HUES6 (cell line): Measurements from ENCODE around the gene TENM3.

Experiments
- H3K27ac ChIP-seq: 2 replicates; pipeline ENCODE4 v1.7.0; 2013; ENCODE audit warnings: low read depth, mild to moderate bottlenecking, low read length, inconsistent platforms
- H3K27me3 ChIP-seq: 2 replicates; pipeline ENCODE4 v1.6.1; 2013; ENCODE audit warnings: low read length; ENCODE audit not compliant: control insufficient read depth, insufficient read depth
- H3K36me3 ChIP-seq: 2 replicates; pipeline ENCODE4 v1.6.1; 2013; ENCODE audit warnings: low read length; ENCODE audit not compliant: control insufficient read depth, insufficient read depth
- H3K4me1 ChIP-seq: 2 replicates; pipeline ENCODE4 v1.6.1; 2013; ENCODE audit warnings: low read length; ENCODE audit not compliant: control insufficient read depth, insufficient read depth
- H3K4me3 ChIP-seq: 2 replicates; pipeline ENCODE4 v1.5.1; 2013; ENCODE audit warnings: low read depth, low read length
- H3K9ac ChIP-seq: one replicate; pipeline ENCODE4 v1.6.1; 2013; ENCODE audit warnings: mild to moderate bottlenecking, low read length
- H3K9me3 ChIP-seq: 2 replicates; pipeline ENCODE4 v1.6.1; 2013; ENCODE audit warnings: low read depth, low read length; ENCODE audit not compliant: control insufficient read depth, insufficient read depth

The TENM3 gene

GRCh38 chr4:182655340-182655739, 412.1 kb downstream of the TENM3 start:
- no peaks in the 10 kb centered on the region for H3K4me1 ChIP-seq
- H3K9ac ChIP-seq, result no peak overlapping the region
- no peaks in the 10 kb centered on the region for H3K9me3 ChIP-seq
- no peaks in the 10 kb centered on the region for H3K36me3 ChIP-seq
- H3K27me3 ChIP-seq, result no peaks in the 10 kb centered on the region
- H3K27ac ChIP-seq, result no peak overlapping the region
- no peak overlapping the region for H3K4me3 ChIP-seq

GRCh38 chr4:182662551-182662950, 419.3 kb downstream of the TENM3 start:
- Histone ChIP-seq H3K4me3 (no peak overlapping the region), H3K9me3 (peaks cover 17% of the 10 kb centered on the region; the same call in 1 of the 2 replicates), H3K36me3 (no peaks in the 10 kb centered on the region), H3K27me3 (no peaks in the 10 kb centered on the region), H3K9ac (no peak overlapping the region), H3K27ac (no peak overlapping the region), H3K4me1 (0 out of 2 replicates have a peak, but pooled peaks cover 3% of the 10 kb centered on the region)

GRCh38 chr4:182671231-182671630, 428.0 kb downstream of the TENM3 start:
- H3K36me3 ChIP-seq, result no peaks in the 10 kb centered on the region; the same call in 1 of the 2 replicates
- no peak overlapping the region for H3K27ac ChIP-seq
- H3K27me3 ChIP-seq, result no peaks in the 10 kb centered on the region
- no peak overlapping the region for H3K4me3 ChIP-seq
- no peaks in the 10 kb centered on the region for H3K9me3 ChIP-seq
- no peaks in the 10 kb centered on the region for H3K4me1 ChIP-seq
- H3K9ac ChIP-seq, result no peak overlapping the region

- H3K4me1 ChIP-seq, result no peaks in the 10 kb centered on the region
- H3K36me3 ChIP-seq, result no peaks in the 10 kb centered on the region; the same call in 1 of the 2 replicates
- no peak overlapping the region for H3K9ac ChIP-seq
- no peak overlapping the region for H3K27ac ChIP-seq
- no peaks in the 10 kb centered on the region for H3K9me3 ChIP-seq
- no peaks in the 10 kb centered on the region for H3K27me3 ChIP-seq
- H3K4me3 ChIP-seq, result no peak overlapping the region
Measured at GRCh38 chr4:182671749-182672148, 428.5 kb downstream of the TENM3 start.

GRCh38 chr4:182678590-182678989, 435.4 kb downstream of the TENM3 start:
- Histone ChIP-seq H3K9ac (no peak overlapping the region), H3K36me3 (peaks cover 18% of the 10 kb centered on the region), H3K4me3 (no peak overlapping the region), H3K27me3 (no peaks in the 10 kb centered on the region), H3K27ac (no peak overlapping the region), H3K9me3 (no peaks in the 10 kb centered on the region), H3K4me1 (no peaks in the 10 kb centered on the region)

GRCh38 chr4:182679533-182679932, 436.3 kb downstream of the TENM3 start:
- H3K4me1 ChIP-seq, result no peaks in the 10 kb centered on the region
- no peaks in the 10 kb centered on the region for H3K27me3 ChIP-seq
- H3K9ac ChIP-seq, result no peak overlapping the region
- H3K36me3 ChIP-seq, result peaks cover 18% of the 10 kb centered on the region
- no peak overlapping the region for H3K4me3 ChIP-seq
- H3K9me3 ChIP-seq, result no peaks in the 10 kb centered on the region
- no peak overlapping the region for H3K27ac ChIP-seq

GRCh38 chr4:182680234-182680653, 437.0 kb downstream of the TENM3 start:
- no peaks in the 10 kb centered on the region for H3K4me1 ChIP-seq
- no peaks in the 10 kb centered on the region for H3K9me3 ChIP-seq
- no peaks in the 10 kb centered on the region for H3K27me3 ChIP-seq
- H3K9ac ChIP-seq, result no peak overlapping the region
- H3K36me3 ChIP-seq, result peaks cover 18% of the 10 kb centered on the region
- no peak overlapping the region for H3K4me3 ChIP-seq
- H3K27ac ChIP-seq, result no peak overlapping the region

GRCh38 chr4:182683661-182684060, 440.5 kb downstream of the TENM3 start:
- Histone ChIP-seq H3K9me3 (no peaks in the 10 kb centered on the region), H3K4me3 (no peak overlapping the region), H3K36me3 (peaks cover 19% of the 10 kb centered on the region), H3K9ac (no peak overlapping the region), H3K27me3 (no peaks in the 10 kb centered on the region), H3K27ac (no peak overlapping the region), H3K4me1 (no peaks in the 10 kb centered on the region)

GRCh38 chr4:182684796-182685195, 441.6 kb downstream of the TENM3 start:
- Histone ChIP-seq H3K9ac (no peak overlapping the region), H3K4me1 (no peaks in the 10 kb centered on the region), H3K27me3 (no peaks in the 10 kb centered on the region), H3K27ac (no peak overlapping the region), H3K9me3 (no peaks in the 10 kb centered on the region), H3K4me3 (no peak overlapping the region), H3K36me3 (peaks cover 28% of the 10 kb centered on the region)

- H3K4me3 ChIP-seq, result no peak overlapping the region
- H3K4me1 ChIP-seq, result no peaks in the 10 kb centered on the region
- H3K27ac ChIP-seq, result no peak overlapping the region
- peaks cover 15% of the 10 kb centered on the region; the same call in 1 of the 2 replicates for H3K36me3 ChIP-seq
- no peaks in the 10 kb centered on the region for H3K9me3 ChIP-seq
- no peak overlapping the region for H3K9ac ChIP-seq
- no peaks in the 10 kb centered on the region for H3K27me3 ChIP-seq
Measured at GRCh38 chr4:182688081-182688480, 444.9 kb downstream of the TENM3 start.

- H3K27me3 ChIP-seq, result no peaks in the 10 kb centered on the region
- no peaks in the 10 kb centered on the region for H3K9me3 ChIP-seq
- peaks cover 5% of the 10 kb centered on the region; the same call in 1 of the 2 replicates for H3K36me3 ChIP-seq
- H3K4me3 ChIP-seq, result no peak overlapping the region
- peaks cover 17% of the 10 kb centered on the region for H3K4me1 ChIP-seq
- no peak overlapping the region for H3K9ac ChIP-seq
- H3K27ac ChIP-seq, result no peak overlapping the region
Measured at GRCh38 chr4:182694551-182694950, 451.3 kb downstream of the TENM3 start.

GRCh38 chr4:182695009-182695408, 451.8 kb downstream of the TENM3 start:
- Histone ChIP-seq H3K4me3 (no peak overlapping the region), H3K9ac (no peak overlapping the region), H3K36me3 (peaks cover 2% of the 10 kb centered on the region; the same call in 1 of the 2 replicates), H3K27ac (no peak overlapping the region), H3K9me3 (no peaks in the 10 kb centered on the region), H3K27me3 (no peaks in the 10 kb centered on the region), H3K4me1 (peaks cover 17% of the 10 kb centered on the region)
